PC-9 (cell line): ENCODE results near the gene RIMBP2. TPM values are rescaled to one million over a fixed set of nuclear protein-coding genes. Genes with fewer than 3 reads are reported as not detected.

Experiments used
- BruUV-seq: library from RNA; stranded (reverse); fragments of 400-500 nt; replicated peaks from 2 replicates; lab custom pipeline; 2021; lab: Mats Ljungman, UMichigan
- CTCF ChIA-PET: fragments of 300-600 bp; sonication (Branson Sonifier 250); formaldehyde crosslinking; loops from one replicate; lab custom pipeline; 2022; ENCODE audit warnings: antibody characterized with exemption; lab: Charles Lee
- POLR2A ChIA-PET: fragments of 300-600 bp; sonication (Branson Sonifier 250); formaldehyde crosslinking; loops from one replicate; lab custom pipeline; 2022; ENCODE audit warnings: antibody characterized with exemption; ENCODE audit not compliant: unreplicated experiment; lab: Charles Lee
- DNase-seq, 2 experiments: peaks; one replicate each; pipeline versions ENCODE4 v3.0.0 to v3.0.0-alpha.2; 2015 to 2022; ENCODE audit warnings: mixed read lengths in 1 of 2
- H2AFZ ChIP-seq: fragments of 200-600 bp; sonication (generic); 2 replicates; pipeline ENCODE4 v1.8.1; 2017; ENCODE audit warnings: antibody characterized with exemption
- H3F3A ChIP-seq: fragments of 200-600 bp; sonication (generic); 2 replicates; pipeline ENCODE4 v1.8.1; 2017; ENCODE audit warnings: antibody characterized with exemption, mild to moderate bottlenecking, low read depth; ENCODE audit not compliant: insufficient read depth
- H3K27ac ChIP-seq: fragments of 200-600 bp; sonication (generic); 2 replicates; pipeline ENCODE4 v1.6.1; 2016; ENCODE audit warnings: mixed run types
- H3K27me3 ChIP-seq: fragments of 200-600 bp; sonication (generic); 2 replicates; pipeline ENCODE4 v1.6.1; 2016; ENCODE audit warnings: low read depth, mixed run types; ENCODE audit not compliant: insufficient read depth
- H3K36me3 ChIP-seq: fragments of 200-600 bp; sonication (generic); 2 replicates; pipeline ENCODE4 v1.6.1; 2016; ENCODE audit warnings: low read depth, mixed run types
- H3K4me1 ChIP-seq: fragments of 200-600 bp; sonication (generic); replicated peaks from 2 replicates; pipeline ENCODE4 v1.6.1; 2016; ENCODE audit warnings: mixed run types; ENCODE audit not compliant: insufficient read depth
- H3K4me2 ChIP-seq: fragments of 200-600 bp; sonication (generic); 2 replicates; pipeline ENCODE4 v1.6.1; 2017; ENCODE audit warnings: mixed run types
- H3K4me3 ChIP-seq: fragments of 200-600 bp; sonication (generic); 2 replicates; pipeline ENCODE4 v1.6.1; 2016; ENCODE audit warnings: mixed run types
- H3K79me2 ChIP-seq: fragments of 200-600 bp; sonication (generic); 2 replicates; pipeline ENCODE4 v1.6.1; 2017; ENCODE audit warnings: low read depth, mixed run types
- H3K9me2 ChIP-seq: fragments of 200-600 bp; sonication (generic); 2 replicates; pipeline ENCODE4 v1.8.1; 2017; ENCODE audit warnings: mild to moderate bottlenecking; ENCODE audit not compliant: insufficient read depth
- H3K9me3 ChIP-seq: fragments of 200-600 bp; sonication (generic); 2 replicates; pipeline ENCODE4 v1.8.1; 2016; ENCODE audit warnings: low read depth; ENCODE audit not compliant: insufficient read depth
- H4K20me1 ChIP-seq: fragments of 200-600 bp; sonication (generic); 2 replicates; pipeline ENCODE4 v1.8.1; 2017; ENCODE audit not compliant: insufficient read depth
- EZH2 ChIP-seq: fragments of 200-600 bp; sonication (generic); IDR thresholded peaks from 2 replicates; pipeline ENCODE4 v1.8.0; 2017; ENCODE audit warnings: antibody characterized with exemption, low read depth
- intact Hi-C: fragments of 100-400 bp; cut with micrococcal nuclease; formaldehyde crosslinking; loops from one replicate; pipeline ENCODE4 v1.10.0; 2022; ENCODE audit not compliant: unreplicated experiment
- total RNA-seq: library from RNA; stranded (reverse); gene quantifications from 2 replicates; pipeline ENCODE4 v1.2.3, GENCODE V29; 2021
- TF ChIP-seq, protein P1 (sequence below): fragments of 200-600 bp; sonication (generic); conservative IDR thresholded peaks from 2 replicates; pipeline ENCODE4 v1.6.1; 2017; ENCODE audit warnings: mixed run types, antibody characterized with exemption, mild to moderate bottlenecking, moderate library complexity

RIMBP2 gene
- total RNA-seq, 1 experiment from 2014 or later, result not detected

DNA sequence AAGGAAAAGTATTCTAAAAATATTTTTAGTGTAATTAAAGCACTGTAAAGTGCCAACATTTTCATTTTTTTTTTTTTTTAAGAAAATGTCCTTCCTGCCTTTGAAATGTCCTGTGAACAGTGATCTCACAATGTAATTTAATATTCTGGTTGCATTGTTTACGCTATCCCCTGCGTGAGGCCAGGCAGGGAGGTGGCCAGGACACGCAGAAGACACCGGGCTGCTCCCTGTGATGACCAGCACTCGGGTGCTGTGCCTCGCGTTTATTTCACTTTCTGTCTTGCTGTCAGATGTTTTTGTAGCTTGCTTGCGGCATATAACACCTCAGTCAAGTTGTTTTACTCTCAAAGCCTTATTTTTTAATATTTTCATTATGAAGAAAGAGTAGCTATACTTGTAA is 359.9 kb downstream of the RIMBP2 start:
- no peaks in the 10 kb centered on the region for H3K4me1 ChIP-seq
- H2AFZ ChIP-seq, result no peak overlapping the region
- H3K9me2 ChIP-seq, result no peaks in the 10 kb centered on the region
- no peak overlapping the region for H3K4me2 ChIP-seq
- no peaks in the 10 kb centered on the region for H3F3A ChIP-seq
- H3K27me3 ChIP-seq, result peaks cover 75% of the 10 kb centered on the region
- no peak overlapping the region for H3K27ac ChIP-seq
- no peak for DNase-seq
- H3K36me3 ChIP-seq, result no peaks in the 10 kb centered on the region
- TF ChIP-seq EZH2, result no peak
- TF ChIP-seq, protein P1, sequence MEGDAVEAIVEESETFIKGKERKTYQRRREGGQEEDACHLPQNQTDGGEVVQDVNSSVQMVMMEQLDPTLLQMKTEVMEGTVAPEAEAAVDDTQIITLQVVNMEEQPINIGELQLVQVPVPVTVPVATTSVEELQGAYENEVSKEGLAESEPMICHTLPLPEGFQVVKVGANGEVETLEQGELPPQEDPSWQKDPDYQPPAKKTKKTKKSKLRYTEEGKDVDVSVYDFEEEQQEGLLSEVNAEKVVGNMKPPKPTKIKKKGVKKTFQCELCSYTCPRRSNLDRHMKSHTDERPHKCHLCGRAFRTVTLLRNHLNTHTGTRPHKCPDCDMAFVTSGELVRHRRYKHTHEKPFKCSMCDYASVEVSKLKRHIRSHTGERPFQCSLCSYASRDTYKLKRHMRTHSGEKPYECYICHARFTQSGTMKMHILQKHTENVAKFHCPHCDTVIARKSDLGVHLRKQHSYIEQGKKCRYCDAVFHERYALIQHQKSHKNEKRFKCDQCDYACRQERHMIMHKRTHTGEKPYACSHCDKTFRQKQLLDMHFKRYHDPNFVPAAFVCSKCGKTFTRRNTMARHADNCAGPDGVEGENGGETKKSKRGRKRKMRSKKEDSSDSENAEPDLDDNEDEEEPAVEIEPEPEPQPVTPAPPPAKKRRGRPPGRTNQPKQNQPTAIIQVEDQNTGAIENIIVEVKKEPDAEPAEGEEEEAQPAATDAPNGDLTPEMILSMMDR, result no peak
- no peak overlapping the region for H3K4me3 ChIP-seq
- BruUV-seq, result no TSS peak
- no peaks in the 10 kb centered on the region for H3K79me2 ChIP-seq
- POLR2A ChIA-PET, result no interaction called here
- no peaks in the 10 kb centered on the region for H4K20me1 ChIP-seq
- intact Hi-C loops, result no loop called here
- CTCF ChIA-PET, result no interaction called here
- H3K9me3 ChIP-seq, result no peaks in the 10 kb centered on the region

DNA sequence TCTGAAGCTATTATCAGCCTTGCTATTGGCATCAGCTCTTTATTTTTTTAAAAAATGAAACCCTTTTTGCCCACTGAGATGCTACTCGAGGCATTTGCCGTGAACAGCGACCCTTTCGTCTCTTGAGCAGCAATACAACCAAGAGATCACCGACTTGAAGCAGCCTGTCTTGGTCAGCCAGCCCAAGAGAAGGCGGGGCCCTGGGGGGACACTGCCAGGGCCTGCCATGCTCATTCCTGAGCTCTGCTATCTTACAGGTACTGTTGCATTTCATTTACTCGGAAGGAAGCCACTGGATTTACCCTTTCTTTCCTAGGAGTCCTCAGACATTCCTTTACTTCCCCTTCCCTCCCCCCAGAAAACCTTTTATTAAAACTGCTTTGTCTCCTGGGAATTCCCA is 361.7 kb downstream of the RIMBP2 start:
- Histone ChIP-seq H3K79me2 (no peaks in the 10 kb centered on the region), H2AFZ (no peak overlapping the region), H3K4me1 (no peaks in the 10 kb centered on the region), H3K9me2 (no peaks in the 10 kb centered on the region), H3K27me3 (peaks cover 75% of the 10 kb centered on the region), H3K9me3 (no peaks in the 10 kb centered on the region), H4K20me1 (no peaks in the 10 kb centered on the region), H3K36me3 (no peaks in the 10 kb centered on the region), H3K27ac (no peak overlapping the region), H3K4me2 (no peak overlapping the region), H3F3A (no peaks in the 10 kb centered on the region), H3K4me3 (no peak overlapping the region)
- TF ChIP-seq, protein P1, result no peak
- TF ChIP-seq EZH2, result no peak
- no peak for DNase-seq
- no TSS peak for BruUV-seq
- ChIA-PET CTCF (no interaction called here), POLR2A (no interaction called here)
- intact Hi-C loops, result no loop called here

DNA sequence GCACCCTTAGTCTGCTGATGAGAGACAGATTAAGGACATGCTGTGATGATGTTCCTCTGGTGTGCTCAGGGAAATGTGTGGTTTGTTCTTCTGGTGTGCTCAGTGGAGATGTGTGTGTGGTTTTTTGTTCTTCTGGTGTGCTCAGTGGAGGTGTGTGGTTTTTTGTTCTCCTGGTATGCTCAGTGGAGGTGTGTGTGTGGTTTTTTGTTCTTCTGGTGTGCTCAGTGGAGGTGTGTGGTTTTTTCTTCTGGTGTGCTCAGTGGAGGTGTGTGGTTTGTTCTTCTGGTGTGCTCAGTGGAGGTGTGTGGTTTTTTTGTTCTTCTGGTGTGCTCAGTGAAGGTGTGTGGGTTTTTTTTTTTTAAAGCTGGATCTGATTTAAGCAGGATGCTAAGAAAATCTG is 363.0 kb downstream of the RIMBP2 start:
- H3K36me3 ChIP-seq, result no peaks in the 10 kb centered on the region
- no peak for DNase-seq
- H3K4me3 ChIP-seq, result no peak overlapping the region
- H3K79me2 ChIP-seq, result no peaks in the 10 kb centered on the region
- intact Hi-C loops, result no loop called here
- no peak overlapping the region for H2AFZ ChIP-seq
- BruUV-seq, result no TSS peak
- H3K4me1 ChIP-seq, result no peaks in the 10 kb centered on the region
- POLR2A ChIA-PET, result no interaction called here
- no peaks in the 10 kb centered on the region for H3F3A ChIP-seq
- H3K4me2 ChIP-seq, result no peak overlapping the region
- no peak for TF ChIP-seq EZH2
- TF ChIP-seq, protein P1, result no peak
- CTCF ChIA-PET, result no interaction called here
- H3K9me3 ChIP-seq, result no peaks in the 10 kb centered on the region
- no peaks in the 10 kb centered on the region for H4K20me1 ChIP-seq
- peaks cover 79% of the 10 kb centered on the region for H3K27me3 ChIP-seq
- H3K27ac ChIP-seq, result no peak overlapping the region
- H3K9me2 ChIP-seq, result no peaks in the 10 kb centered on the region
